Transverse colon (tissue), 4 donors: ENCODE measurements around the gene HIVEP3. TPM values are rescaled to one million over a fixed set of nuclear protein-coding genes. Genes with fewer than 3 reads are reported as not detected.

Experiments used
- DNase-seq: peaks from one replicate; pipeline ENCODE4 v3.0.0-alpha.2; 2019
- H3K27ac ChIP-seq, 4 donors: fragments of 200-600 bp; sonication (generic); 2 replicates each; pipeline ENCODE4 v1.5.1; 2016 to 2018; ENCODE audit warnings: inconsistent platforms in 4 of 4
- H3K27me3 ChIP-seq: fragments of 200-600 bp; sonication (generic); 2 replicates; pipeline ENCODE4 v1.5.1; 2017; ENCODE audit warnings: inconsistent platforms
- H3K36me3 ChIP-seq, 4 donors: fragments of 200-600 bp; sonication (generic); 2 replicates each; pipeline ENCODE4 v1.5.1; 2017 to 2019; ENCODE audit warnings: inconsistent platforms in 4 of 4
- H3K4me1 ChIP-seq, 4 donors: fragments of 200-600 bp; sonication (generic); 2 replicates each; pipeline ENCODE4 v1.5.1; 2017 to 2020; ENCODE audit warnings: inconsistent platforms in 4 of 4
- H3K4me3 ChIP-seq, 4 donors: fragments of 200-600 bp; sonication (generic); 1 replicate in 1 of 4; 2 replicates in 3 of 4; pipeline versions ENCODE4 v1.5.1 to v1.6.1; 2017 to 2019; ENCODE audit warnings: inconsistent platforms in 4 of 4
- H3K9me3 ChIP-seq, 2 donors: fragments of 200-600 bp; sonication (generic); 2 replicates each; pipeline ENCODE4 v1.5.1; 2017 to 2019; ENCODE audit warnings: inconsistent platforms in 2 of 2
- EP300 ChIP-seq: sonication (generic); formaldehyde crosslinking; IDR thresholded peaks from one replicate; pipeline ENCODE4 v1.6.1; 2017; ENCODE audit warnings: antibody characterized with exemption, low read depth
- POLR2A ChIP-seq: fragments of 450-650 bp; IDR thresholded peaks from one replicate; pipeline ENCODE4 v1.6.1; 2016; ENCODE audit warnings: antibody characterized with exemption, mild to moderate bottlenecking, moderate library complexity
- POLR2AphosphoS5 ChIP-seq, 3 donors: sonication (generic); formaldehyde crosslinking; IDR thresholded peaks; one replicate each; pipeline ENCODE4 v1.6.1; 2016; ENCODE audit warnings: antibody characterized with exemption in 3 of 3
- WGBS, 2 donors: methylation state at CpG; one replicate each; pipeline ENCODE4 v1.1.5; 2018; ENCODE audit warnings: low coverage in 1 of 2; 5-methylcytosine and 5-hydroxymethylcytosine counted together
- in situ Hi-C, 4 donors: fragments of 200-750 bp; cut with MboI; loops; one replicate each; pipeline versions ENCODE4 v1.15.0 to v1.15.1; 2017; ENCODE audit warnings: low sequenced_read_pairs in 3 of 4, low pct_ligation_motif_present in 1 of 4, low pct_unique_long_range_greater_than_20kb in 1 of 4
- intact Hi-C: fragments of 100-400 bp; cut with DNase I; formaldehyde crosslinking; loops from one replicate; pipeline ENCODE4 v1.15.1; 2023; ENCODE audit warnings: low total_unique reads
- total RNA-seq, 4 donors: library from RNA; depleted of rRNA; stranded (reverse); fragments of >200 nt; gene quantifications; one replicate each; pipeline ENCODE4 v1.1.0, GENCODE V29; 2016
- TF ChIP-seq, protein P1 (sequence below), 5 experiments: fragments of 200-600 bp in 3 of 5; fragments of 450-650 bp in 2 of 5; sonication (generic) in 3 of 5; IDR thresholded peaks; 1 replicate in 2 of 5; 2 replicates in 3 of 5; pipeline ENCODE4 v1.5.1; 2016 to 2017; ENCODE audit warnings: antibody characterized with exemption in 5 of 5, inconsistent platforms in 3 of 5, mild to moderate bottlenecking in 2 of 5, moderate library complexity in 1 of 5

Gene HIVEP3
- total RNA-seq, 4 donors from 2014 or later, result 3.7 to 15.0 (median 5.2) TPM

DNA sequence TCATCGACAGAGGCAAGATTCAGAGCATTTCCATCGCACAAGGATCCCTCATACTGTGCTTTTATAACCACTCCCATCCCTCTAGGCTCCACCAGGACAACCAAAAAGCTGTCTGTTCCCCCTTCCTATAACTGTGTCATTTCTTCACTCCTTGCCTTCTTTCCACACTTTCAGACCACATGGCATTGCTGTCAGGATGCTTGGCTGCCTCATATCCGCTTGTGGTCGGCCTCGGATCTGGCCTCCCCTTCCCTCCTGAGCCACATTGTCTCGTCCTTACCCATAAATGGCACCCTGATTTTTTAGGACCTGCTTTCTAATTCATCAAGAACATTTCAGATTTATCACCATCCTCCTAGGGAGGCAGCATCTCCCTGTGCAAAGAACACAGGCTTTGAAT is 80.5 kb downstream of the HIVEP3 start:
- DNase-seq, result no peak
- Histone ChIP-seq H3K4me3 (no peak overlapping the region), H3K9me3 (no peaks in the 10 kb centered on the region), H3K36me3 (no peaks in the 10 kb centered on the region), H3K27me3 (no peaks in the 10 kb centered on the region), H3K4me1 (no peaks in the 10 kb centered on the region), H3K27ac (no peak overlapping the region)
- no peak for TF ChIP-seq POLR2A
- no peak for TF ChIP-seq POLR2AphosphoS5 (IDR thresholded peaks at IDR 0.05)
- TF ChIP-seq EP300, result no peak
- TF ChIP-seq, protein P1, sequence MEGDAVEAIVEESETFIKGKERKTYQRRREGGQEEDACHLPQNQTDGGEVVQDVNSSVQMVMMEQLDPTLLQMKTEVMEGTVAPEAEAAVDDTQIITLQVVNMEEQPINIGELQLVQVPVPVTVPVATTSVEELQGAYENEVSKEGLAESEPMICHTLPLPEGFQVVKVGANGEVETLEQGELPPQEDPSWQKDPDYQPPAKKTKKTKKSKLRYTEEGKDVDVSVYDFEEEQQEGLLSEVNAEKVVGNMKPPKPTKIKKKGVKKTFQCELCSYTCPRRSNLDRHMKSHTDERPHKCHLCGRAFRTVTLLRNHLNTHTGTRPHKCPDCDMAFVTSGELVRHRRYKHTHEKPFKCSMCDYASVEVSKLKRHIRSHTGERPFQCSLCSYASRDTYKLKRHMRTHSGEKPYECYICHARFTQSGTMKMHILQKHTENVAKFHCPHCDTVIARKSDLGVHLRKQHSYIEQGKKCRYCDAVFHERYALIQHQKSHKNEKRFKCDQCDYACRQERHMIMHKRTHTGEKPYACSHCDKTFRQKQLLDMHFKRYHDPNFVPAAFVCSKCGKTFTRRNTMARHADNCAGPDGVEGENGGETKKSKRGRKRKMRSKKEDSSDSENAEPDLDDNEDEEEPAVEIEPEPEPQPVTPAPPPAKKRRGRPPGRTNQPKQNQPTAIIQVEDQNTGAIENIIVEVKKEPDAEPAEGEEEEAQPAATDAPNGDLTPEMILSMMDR (IDR thresholded peaks at IDR 0.05), result no peak
- 91% methylated on average over 6 of the region's 6 CpGs for WGBS, 2 donors
- in situ Hi-C loops (no loop called here), intact Hi-C loops (no loop called here)

DNA sequence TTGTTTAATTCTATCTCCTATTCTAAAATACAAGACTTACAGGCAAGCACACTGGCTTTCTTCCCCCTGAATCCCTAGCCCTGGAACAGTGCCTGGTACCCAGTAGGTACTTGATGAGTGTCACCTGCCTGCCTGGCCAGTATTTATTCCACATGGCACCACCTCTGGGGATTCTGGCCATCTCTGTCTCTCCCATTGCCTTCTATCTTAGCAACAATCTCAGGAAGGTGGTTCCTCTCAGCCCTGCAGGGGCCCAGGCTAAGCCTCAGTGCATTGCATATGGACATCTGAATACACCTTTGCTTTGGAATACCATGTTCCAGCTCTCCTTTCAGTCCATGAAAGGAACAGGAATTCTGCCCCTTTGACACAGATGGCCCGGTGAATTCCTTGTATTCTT is 81.0 kb downstream of the HIVEP3 start:
- Histone ChIP-seq H3K9me3 (no peaks in the 10 kb centered on the region), H3K4me1 (no peaks in the 10 kb centered on the region), H3K27ac (no peak overlapping the region), H3K27me3 (no peaks in the 10 kb centered on the region), H3K36me3 (no peaks in the 10 kb centered on the region), H3K4me3 (no peak overlapping the region)
- TF ChIP-seq, protein P1 (IDR thresholded peaks at IDR 0.05), result no peak
- TF ChIP-seq POLR2A (no peak), EP300 (no peak), POLR2AphosphoS5 (IDR thresholded peaks at IDR 0.05) (no peak)
- intact Hi-C loops (no loop called here), in situ Hi-C loops (no loop called here)
- no peak for DNase-seq
- 85 to 100% methylated on average over 1 of the region's 1 CpG for WGBS, 2 donors

DNA sequence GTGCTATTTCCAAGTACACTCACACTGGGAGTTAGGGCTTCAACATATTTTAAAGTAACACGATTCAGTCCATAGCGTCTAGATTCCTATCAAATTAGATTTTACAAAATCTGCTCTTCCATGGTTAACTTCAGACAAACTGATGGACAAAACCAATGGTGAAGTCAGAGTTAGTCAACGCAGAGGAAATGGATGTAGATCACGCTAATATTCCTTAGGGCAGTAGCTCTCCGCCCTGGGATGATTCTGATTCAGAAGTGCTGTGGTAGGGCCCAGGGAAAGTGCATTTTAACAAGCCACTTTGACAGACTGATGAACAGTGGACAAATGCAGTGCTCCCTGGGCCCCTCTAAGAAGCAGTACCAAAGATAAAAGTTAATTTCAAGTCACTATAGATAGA is 83.2 kb downstream of the HIVEP3 start:
- Histone ChIP-seq H3K27ac (no peak overlapping the region), H3K4me1 (no peaks in the 10 kb centered on the region), H3K36me3 (no peaks in the 10 kb centered on the region), H3K27me3 (no peaks in the 10 kb centered on the region), H3K9me3 (no peaks in the 10 kb centered on the region), H3K4me3 (no peak overlapping the region)
- WGBS, 2 donors, result 89 to 94% methylated on average over 4 to 5 of the region's 5 CpGs
- in situ Hi-C loops (no loop called here), intact Hi-C loops (no loop called here)
- TF ChIP-seq EP300, result no peak
- TF ChIP-seq, protein P1 (IDR thresholded peaks at IDR 0.05), result no peak
- no peak for TF ChIP-seq POLR2A
- TF ChIP-seq POLR2AphosphoS5 (IDR thresholded peaks at IDR 0.05), result no peak
- no peak for DNase-seq

DNA sequence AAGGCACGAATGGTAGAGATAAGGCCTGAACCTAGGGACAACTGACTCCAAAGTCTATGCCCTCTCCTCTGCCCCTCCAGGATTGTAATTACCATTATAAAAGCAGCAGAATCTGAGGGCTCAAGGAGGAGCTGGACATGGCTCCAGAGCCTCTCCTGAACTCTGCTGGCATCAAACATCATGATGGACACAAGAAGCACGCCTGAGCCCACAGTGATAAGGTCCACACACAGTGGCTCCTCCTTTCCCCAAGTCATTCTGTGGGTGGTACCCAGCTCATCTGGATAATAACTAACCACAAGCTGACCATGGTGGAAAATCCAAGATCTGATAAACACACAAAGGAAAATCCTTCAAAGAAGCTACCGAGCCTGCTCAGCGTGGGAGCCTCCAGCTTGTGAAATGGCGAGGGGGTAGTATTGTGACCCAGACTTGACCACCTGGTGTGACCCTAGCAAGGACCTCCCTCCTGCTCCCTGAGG is 85.2 kb downstream of the HIVEP3 start:
- Histone ChIP-seq H3K36me3 (no peaks in the 10 kb centered on the region), H3K4me1 (no peaks in the 10 kb centered on the region), H3K27ac (no peak overlapping the region), H3K4me3 (no peak overlapping the region), H3K9me3 (no peaks in the 10 kb centered on the region), H3K27me3 (no peaks in the 10 kb centered on the region)
- no peak for TF ChIP-seq POLR2A
- TF ChIP-seq POLR2AphosphoS5 (IDR thresholded peaks at IDR 0.05), result no peak
- TF ChIP-seq, protein P1 (IDR thresholded peaks at IDR 0.05), result no peak
- TF ChIP-seq EP300, result no peak
- intact Hi-C loops (no loop called here), in situ Hi-C loops (no loop called here)
- no peak for DNase-seq
- 94 to 100% methylated on average over 1 to 5 of the region's 5 CpGs for WGBS, 2 donors
